GM12878 (cell line): Measurements from ENCODE around the gene SNAP91.

Experiments
- ATF7 ChIP-seq: fragments of 450-650 bp; IDR thresholded peaks from 2 replicates; pipeline ENCODE4 v1.6.1; 2016; ENCODE audit warnings: low read depth, mild to moderate bottlenecking
- CTCF ChIP-seq, 3 experiments: IDR thresholded peaks in 2 of 3; conservative IDR thresholded peaks in 1 of 3; 2 replicates each; pipeline ENCODE4 v1.5.1; 2011; ENCODE audit warnings: low read depth in 3 of 3, low read length in 3 of 3, mild to moderate bottlenecking in 3 of 3, control low read depth in 2 of 3, moderate library complexity in 2 of 3, inconsistent platforms in 1 of 3, mixed read lengths in 1 of 3; ENCODE audit not compliant: control insufficient read depth in 2 of 3, insufficient read depth in 1 of 3; ENCODE audit errors: extremely low read depth in 1 of 3
- EP300 ChIP-seq, 2 experiments: fragments of 150-350 bp in 1 of 2; IDR thresholded peaks; 2 replicates each; pipeline ENCODE4 v1.6.1; 2011 to 2012; ENCODE audit warnings: low read depth in 2 of 2, low read length in 2 of 2, borderline replicate concordance in 1 of 2, improper control_type of control experiment in 1 of 2, inconsistent platforms in 1 of 2; ENCODE audit not compliant: control insufficient read depth in 1 of 2
- HSF1 ChIP-seq: fragments of 150-350 bp; IDR thresholded peaks from 2 replicates; pipeline ENCODE4 v1.6.1; 2014; ENCODE audit warnings: mild to moderate bottlenecking, low read depth, low read length
- JUND ChIP-seq: IDR thresholded peaks from 2 replicates; pipeline ENCODE4 v1.6.1; 2012; ENCODE audit warnings: low read depth, mild to moderate bottlenecking, low read length, improper control_type of control experiment, moderate library complexity
- NBN ChIP-seq: fragments of 450-650 bp; IDR thresholded peaks from 2 replicates; pipeline ENCODE4 v1.6.1; 2016
- NR2C2 ChIP-seq: IDR thresholded peaks from 2 replicates; pipeline ENCODE4 v1.6.1; 2011; ENCODE audit warnings: borderline replicate concordance, low read depth; ENCODE audit not compliant: control insufficient read depth, insufficient read length
- PBX3 ChIP-seq: IDR thresholded peaks from 2 replicates; pipeline ENCODE4 v1.6.1; 2011; ENCODE audit warnings: mild to moderate bottlenecking, low read depth, low read length, moderate library complexity; ENCODE audit not compliant: insufficient replicate concordance
- POLR2A ChIP-seq: IDR thresholded peaks from 2 replicates; pipeline ENCODE4 v1.6.1; 2011; ENCODE audit warnings: low read depth, mild to moderate bottlenecking, low read length
- RCOR1 ChIP-seq: conservative IDR thresholded peaks from 2 replicates; pipeline ENCODE4 v1.6.1; 2012; ENCODE audit warnings: low read depth, low read length, improper control_type of control experiment
- RFX5 ChIP-seq: IDR thresholded peaks from 2 replicates; pipeline ENCODE4 v1.6.1; 2011; ENCODE audit warnings: low read depth, low read length, improper control_type of control experiment
- SPI1 ChIP-seq: IDR thresholded peaks from 2 replicates; pipeline ENCODE4 v1.6.1; 2011; ENCODE audit warnings: low read depth, mild to moderate bottlenecking, low read length, moderate library complexity, borderline replicate concordance; ENCODE audit not compliant: insufficient read depth
- TF ChIP-seq, protein P1 (sequence below): fragments of 450-650 bp; IDR thresholded peaks from 2 replicates; pipeline ENCODE4 v1.6.1; 2014; ENCODE audit warnings: mild to moderate bottlenecking

DNA sequence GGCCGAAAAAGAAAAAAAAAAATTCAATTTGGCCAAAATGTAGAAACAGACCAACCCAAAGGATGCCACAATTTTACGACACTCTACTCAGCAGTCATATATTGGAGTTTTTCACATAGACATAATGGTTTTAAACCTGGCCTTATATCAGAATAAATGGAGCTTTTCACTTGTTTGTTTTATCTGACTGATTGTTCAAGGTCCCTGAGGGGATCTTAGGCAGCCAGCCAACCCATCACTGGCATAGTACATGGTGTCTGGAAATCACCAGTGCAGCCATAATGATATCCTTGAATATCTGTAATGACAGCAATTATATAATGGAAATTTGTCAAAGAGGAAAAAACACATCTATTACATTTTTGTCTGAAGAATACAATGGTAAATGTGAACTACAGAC lies 99.7 kb downstream of the SNAP91 start:
- TF ChIP-seq EP300 (IDR thresholded peaks at IDR 0.05; ENCODE audit: borderline replicate concordance in 1 of 2, control insufficient read depth in 1 of 2, low read depth in 2 of 2, low read length in 2 of 2), result no peak
- no peak for TF ChIP-seq CTCF (IDR thresholded peaks at IDR 0.05 in 2 of 3, conservative IDR thresholded peaks at IDR 0.05 in 1 of 3; ENCODE audit: control insufficient read depth in 2 of 3, extremely low read depth in 1 of 3, insufficient read depth in 1 of 3, low read depth in 3 of 3, low read length in 3 of 3)
- TF ChIP-seq HSF1, result no peak
- TF ChIP-seq POLR2A, result no peak
- no peak for TF ChIP-seq RCOR1
- TF ChIP-seq PBX3, result no peak
- TF ChIP-seq NBN, result no peak
- TF ChIP-seq RFX5, result no peak
- no peak for TF ChIP-seq SPI1
- TF ChIP-seq ATF7, result no peak
- TF ChIP-seq, protein P1, sequence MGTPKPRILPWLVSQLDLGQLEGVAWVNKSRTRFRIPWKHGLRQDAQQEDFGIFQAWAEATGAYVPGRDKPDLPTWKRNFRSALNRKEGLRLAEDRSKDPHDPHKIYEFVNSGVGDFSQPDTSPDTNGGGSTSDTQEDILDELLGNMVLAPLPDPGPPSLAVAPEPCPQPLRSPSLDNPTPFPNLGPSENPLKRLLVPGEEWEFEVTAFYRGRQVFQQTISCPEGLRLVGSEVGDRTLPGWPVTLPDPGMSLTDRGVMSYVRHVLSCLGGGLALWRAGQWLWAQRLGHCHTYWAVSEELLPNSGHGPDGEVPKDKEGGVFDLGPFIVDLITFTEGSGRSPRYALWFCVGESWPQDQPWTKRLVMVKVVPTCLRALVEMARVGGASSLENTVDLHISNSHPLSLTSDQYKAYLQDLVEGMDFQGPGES, result no peak
- no peak for TF ChIP-seq JUND
- TF ChIP-seq NR2C2, result no peak
